GM12872 (cell line): ENCODE measurements around the gene AGBL1.

Source experiments
- CTCF ChIP-seq: IDR thresholded peaks from 3 replicates; pipeline ENCODE4 v1.5.1; 2011; ENCODE audit warnings: low read depth, mild to moderate bottlenecking, low read length, moderate library complexity; ENCODE audit not compliant: insufficient read depth

The AGBL1 gene

GRCh38 chr15:86154705-86155104 lies 75.0 kb downstream of the AGBL1 start:
- no peak for TF ChIP-seq CTCF

GRCh38 chr15:86155551-86155950 lies 75.9 kb downstream of the AGBL1 start:
- TF ChIP-seq CTCF = no peak

- TF ChIP-seq CTCF = no peak
These were observed 78.1 kb downstream of the AGBL1 start for GRCh38 chr15:86157606-86158293.

- TF ChIP-seq CTCF = no peak
These were observed 79.8 kb downstream of the AGBL1 start for GRCh38 chr15:86159468-86159867.

- no peak for TF ChIP-seq CTCF
These were observed 81.6 kb downstream of the AGBL1 start for GRCh38 chr15:86161250-86161649.

GRCh38 chr15:86162172-86162591 lies 82.5 kb downstream of the AGBL1 start:
- no peak for TF ChIP-seq CTCF

GRCh38 chr15:86162641-86163040 lies 83.0 kb downstream of the AGBL1 start:
- no peak for TF ChIP-seq CTCF

- no peak for TF ChIP-seq CTCF
These were observed 84.1 kb downstream of the AGBL1 start for GRCh38 chr15:86163816-86164215.
